SK-N-SH (cell line): ENCODE measurements around the gene NECTIN1. TPM values are rescaled to one million over a fixed set of nuclear protein-coding genes. Genes with fewer than 3 reads are reported as not detected.

Source experiments
- CTCF ChIA-PET: fragments of 300-600, 350-600 bp; formaldehyde crosslinking; extraction: SDS; loops from one replicate; lab custom pipeline; 2021; lab: Yijun Ruan, JAX
- POLR2A ChIA-PET: fragments of 350-600 bp; sonication (Branson Sonifier 250); formaldehyde crosslinking; extraction: SDS; loops from one replicate; lab custom pipeline; 2020; ENCODE audit warnings: antibody characterized with exemption, inconsistent platforms; lab: Yijun Ruan, JAX
- DNase-seq: peaks from one replicate; pipeline ENCODE4 v3.0.0; 2012
- H2AFZ ChIP-seq: fragments of 200-600 bp; sonication (generic); 2 replicates; pipeline ENCODE4 v1.8.1; 2016; ENCODE audit warnings: antibody characterized with exemption, mild to moderate bottlenecking, low read depth
- H3F3A ChIP-seq: fragments of 200-600 bp; sonication (generic); replicated peaks from 2 replicates; pipeline ENCODE3; 2016; ENCODE audit warnings: antibody characterized with exemption, mild to moderate bottlenecking; ENCODE audit not compliant: insufficient read depth
- H3K27ac ChIP-seq, 2 experiments: fragments of 200-500 bp in 1 of 2; fragments of 200-600 bp in 1 of 2; sonication (Bioruptor generic) in 1 of 2; sonication (generic), shearing (Covaris generic) in 1 of 2; 2 replicates each; pipeline versions ENCODE4 v1.5.1 to v1.6.1; 2014 to 2016; ENCODE audit warnings: low read depth in 2 of 2, inconsistent platforms in 1 of 2, low read length in 1 of 2, mild to moderate bottlenecking in 1 of 2, mixed read lengths in 1 of 2
- H3K27me3 ChIP-seq: fragments of 200-600 bp; sonication (generic), shearing (Covaris generic); 2 replicates; pipeline ENCODE4 v1.6.1; 2016; ENCODE audit warnings: mixed run types; ENCODE audit not compliant: insufficient read depth
- H3K36me3 ChIP-seq, 2 experiments: fragments of 200-500 bp in 1 of 2; fragments of 200-600 bp in 1 of 2; sonication (Bioruptor generic) in 1 of 2; sonication (generic) in 1 of 2; replicated peaks in 1 of 2; 2 replicates each; pipeline versions ENCODE3 to v1.5.1; 2014 to 2016; ENCODE audit warnings: low read length in 1 of 2, mild to moderate bottlenecking in 1 of 2; ENCODE audit not compliant: insufficient read depth in 2 of 2, control insufficient read depth in 1 of 2
- H3K4me1 ChIP-seq, 2 experiments: fragments of 200-500 bp in 1 of 2; fragments of 200-600 bp in 1 of 2; sonication (Bioruptor generic) in 1 of 2; sonication (generic), shearing (Covaris generic) in 1 of 2; 2 replicates each; pipeline versions ENCODE4 v1.5.1 to v1.6.1; 2014 to 2016; ENCODE audit warnings: low read depth in 1 of 2, low read length in 1 of 2, mixed run types in 1 of 2; ENCODE audit not compliant: insufficient read depth in 2 of 2, control insufficient read depth in 1 of 2
- H3K4me2 ChIP-seq: fragments of 200-600 bp; sonication (generic), shearing (Covaris generic); 2 replicates; pipeline ENCODE4 v1.6.1; 2017; ENCODE audit warnings: mixed run types
- H3K4me3 ChIP-seq, 2 experiments: fragments of 200-500 bp in 1 of 2; fragments of 200-600 bp in 1 of 2; sonication (Bioruptor generic) in 1 of 2; sonication (generic), shearing (Covaris generic) in 1 of 2; 2 replicates each; pipeline versions ENCODE4 v1.5.1 to v1.8.1; 2014 to 2016; ENCODE audit warnings: low read depth in 2 of 2, inconsistent platforms in 1 of 2, low read length in 1 of 2, mild to moderate bottlenecking in 1 of 2, mixed read lengths in 1 of 2, moderate library complexity in 1 of 2
- H3K79me2 ChIP-seq: fragments of 200-600 bp; sonication (generic); 2 replicates; pipeline ENCODE4 v1.8.1; 2017; ENCODE audit warnings: mild to moderate bottlenecking; ENCODE audit not compliant: insufficient read depth
- H3K9ac ChIP-seq: fragments of 200-600 bp; sonication (generic); 2 replicates; pipeline ENCODE4 v1.6.1; 2017; ENCODE audit warnings: mixed run types
- H3K9me2 ChIP-seq: fragments of 200-600 bp; sonication (generic); 2 replicates; pipeline ENCODE4 v1.6.1; 2017; ENCODE audit warnings: mixed run types
- H3K9me3 ChIP-seq: fragments of 200-600 bp; sonication (generic); 2 replicates; pipeline ENCODE4 v1.6.1; 2017; ENCODE audit warnings: mixed run types, mild to moderate bottlenecking, moderate library complexity
- H4K20me1 ChIP-seq: fragments of 200-600 bp; sonication (generic); 2 replicates; pipeline ENCODE4 v1.6.1; 2017; ENCODE audit warnings: mild to moderate bottlenecking, mixed run types; ENCODE audit not compliant: insufficient read depth
- CHD2 ChIP-seq: fragments of 150-350 bp; IDR thresholded peaks from 2 replicates; pipeline ENCODE4 v1.6.1; 2018; ENCODE audit warnings: low read length; ENCODE audit not compliant: partially characterized antibody
- CTCF ChIP-seq: fragments of 200-600 bp; sonication (generic); IDR thresholded peaks from 2 replicates; pipeline ENCODE4 v1.6.1; 2017; ENCODE audit warnings: antibody characterized with exemption, mild to moderate bottlenecking, moderate library complexity
- EZH2phosphoT487 ChIP-seq: fragments of 200-600 bp; sonication (generic); IDR thresholded peaks from 2 replicates; pipeline ENCODE4 v1.6.1; 2017; ENCODE audit warnings: low read depth, mixed run types, mild to moderate bottlenecking, antibody characterized with exemption, moderate library complexity, borderline replicate concordance
- FOSL2 ChIP-seq: IDR thresholded peaks from 2 replicates; pipeline ENCODE4 v1.4.0; 2012; ENCODE audit warnings: low read depth, mild to moderate bottlenecking, moderate library complexity, borderline replicate concordance
- GATA2 ChIP-seq: sonication (generic); formaldehyde crosslinking; IDR thresholded peaks from 2 replicates; pipeline ENCODE4 v1.5.0; 2020; ENCODE audit warnings: mild to moderate bottlenecking, missing genetic modification reagents
- MXI1 ChIP-seq: IDR thresholded peaks from 2 replicates; pipeline ENCODE4 v1.6.1; 2012; ENCODE audit warnings: mild to moderate bottlenecking, low read depth, low read length, improper control_type of control experiment
- PBX3 ChIP-seq: IDR thresholded peaks from 2 replicates; pipeline ENCODE4; 2012
- RCOR1 ChIP-seq: fragments of 150-350 bp; IDR thresholded peaks from 2 replicates; pipeline ENCODE4 v1.6.1; 2017; ENCODE audit warnings: antibody characterized with exemption, low read length
- RFX5 ChIP-seq: IDR thresholded peaks from 2 replicates; pipeline ENCODE4 v1.6.1; 2012; ENCODE audit warnings: mild to moderate bottlenecking, improper control_type of control experiment, low read length
- SMC3 ChIP-seq: IDR thresholded peaks from 2 replicates; pipeline ENCODE4 v1.6.1; 2012; ENCODE audit warnings: low read depth, low read length, improper control_type of control experiment
- TCF12 ChIP-seq: IDR thresholded peaks from 2 replicates; pipeline ENCODE4 v1.4.0; 2012
- TEAD4 ChIP-seq: IDR thresholded peaks from 2 replicates; pipeline ENCODE4 v1.4.0; 2012; ENCODE audit warnings: mild to moderate bottlenecking, borderline replicate concordance; ENCODE audit not compliant: insufficient read depth
- USF1 ChIP-seq: IDR thresholded peaks from 2 replicates; pipeline ENCODE4 v1.4.0; 2012; ENCODE audit warnings: low read depth, borderline replicate concordance
- ZBTB33 ChIP-seq: IDR thresholded peaks from 2 replicates; pipeline ENCODE4 v1.4.0; 2012; ENCODE audit warnings: low read depth, borderline replicate concordance
- WGBS: methylation state at CpG from one replicate; pipeline ENCODE4 v1.1.6; 2017; ENCODE audit warnings: low lambda C conversion rate; 5-methylcytosine and 5-hydroxymethylcytosine counted together
- polyA plus RNA-seq, 3 experiments: library from polyadenylated mRNA; depleted of rRNA; stranded (reverse); fragments of >200 nt; gene quantifications; 2 replicates each; pipeline ENCODE4 v1.2.3, GENCODE V29; 2012

The NECTIN1 gene
- polyA plus RNA-seq, 1 of the 3 experiments (the other 2 are of a cell fraction), result 9.1 TPM

GRCh38 chr11:119664063-119664572 is 64.9 kb downstream of the NECTIN1 start:
- WGBS, result 92% methylated on average over 8 of the region's 9 CpGs
- POLR2A ChIA-PET, result interaction anchor here (0.8 kb wide), 1 partner anchor 227 kb away, joined by 3 read pairs; no protein-coding TSS in a partner anchor
- CTCF ChIA-PET, result interaction anchor here (0.7 to 7.9 kb wide), 8 partner anchors 41 to 639 kb away, joined by 3 to 76 read pairs (median 4); partner anchors contain the start of gene NECTIN1

More at GRCh38 chr11:119664063-119664572, 64.9 kb downstream of the NECTIN1 start:
- Histone ChIP-seq H3K27ac (no peak overlapping the region; a peak in 1 of 4 replicates), H3K9me3 (no peaks in the 10 kb centered on the region), H4K20me1 (no peaks in the 10 kb centered on the region), H3K4me1 (peaks cover 0 to 5% of the 10 kb centered on the region in 2 experiments; a peak in 1 of 4 replicates), H3K36me3 (no peaks in the 10 kb centered on the region), H3K4me3 (no peak overlapping the region), H3K79me2 (no peaks in the 10 kb centered on the region), H3K9me2 (no peaks in the 10 kb centered on the region), H3K9ac (no peak overlapping the region), H3K4me2 (no peak overlapping the region), H2AFZ (no peak overlapping the region), H3K27me3 (no peaks in the 10 kb centered on the region), H3F3A (no peaks in the 10 kb centered on the region)
- TF ChIP-seq PBX3 (no peak), TEAD4 (no peak), ZBTB33 (no peak), MXI1 (no peak), SMC3 (no peak), USF1 (no peak), EZH2phosphoT487 (no peak), RCOR1 (no peak), CHD2 (no peak), CTCF (no peak), GATA2 (CRISPR knock-in tag) (no peak), FOSL2 (no peak), TCF12 (no peak), RFX5 (no peak)
- no peak for DNase-seq
